Activated CD4-positive, alpha-beta T cell treated with anti-CD3 and anti-CD28 coated beads, Interleukin-2, Interleukin-4, amounts not matched to agents 100 ng/mL and 50 ng/mL, durations not matched to agents 16 hours and 8 hours (primary cell): ENCODE results near the gene LPAR3.

ENCODE experiments used
- DNase-seq: peaks from one replicate; pipeline ENCODE4 v3.0.0-alpha.2; 2020; ENCODE audit warnings: low spot score

Gene LPAR3

DNA sequence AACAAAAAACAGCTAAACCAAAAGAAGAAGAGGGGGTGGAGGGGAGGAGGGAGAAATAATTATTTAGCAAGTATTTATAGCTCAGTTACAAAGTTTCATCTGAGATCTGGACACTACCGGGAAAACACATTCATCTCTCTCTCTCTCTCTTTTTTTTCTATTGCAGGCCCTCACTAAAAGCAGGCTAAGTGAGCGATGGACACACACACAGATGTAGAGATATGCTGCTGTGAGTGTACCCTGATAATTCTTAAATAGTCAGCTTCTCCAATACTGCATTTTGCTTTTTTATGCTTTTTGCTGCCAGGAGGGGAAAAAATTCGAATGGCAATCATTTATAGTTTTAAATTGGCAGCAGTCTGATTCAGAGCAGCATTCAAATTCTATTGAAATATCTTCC lies 65.0 kb downstream of the LPAR3 start:
- DNase-seq: no peak

DNA sequence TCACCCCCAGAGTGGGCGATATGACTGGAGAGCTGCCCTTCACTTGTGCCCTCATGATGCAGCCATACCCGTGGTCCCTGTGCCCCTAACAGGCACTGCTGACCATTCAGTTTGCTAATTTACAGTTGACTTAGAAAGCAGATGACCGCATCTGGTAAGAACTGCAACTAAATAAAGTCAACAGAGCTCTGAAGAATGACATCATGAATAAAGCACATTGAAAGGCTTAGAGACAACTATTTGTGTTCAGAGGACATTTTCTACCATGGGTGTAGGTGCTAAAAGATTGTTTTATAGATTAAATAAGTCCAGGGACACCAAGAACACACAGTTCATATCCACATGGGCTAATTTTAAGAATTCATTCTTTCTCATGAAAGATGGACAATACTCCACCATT lies 65.5 kb downstream of the LPAR3 start:
- DNase-seq: no peak

DNA sequence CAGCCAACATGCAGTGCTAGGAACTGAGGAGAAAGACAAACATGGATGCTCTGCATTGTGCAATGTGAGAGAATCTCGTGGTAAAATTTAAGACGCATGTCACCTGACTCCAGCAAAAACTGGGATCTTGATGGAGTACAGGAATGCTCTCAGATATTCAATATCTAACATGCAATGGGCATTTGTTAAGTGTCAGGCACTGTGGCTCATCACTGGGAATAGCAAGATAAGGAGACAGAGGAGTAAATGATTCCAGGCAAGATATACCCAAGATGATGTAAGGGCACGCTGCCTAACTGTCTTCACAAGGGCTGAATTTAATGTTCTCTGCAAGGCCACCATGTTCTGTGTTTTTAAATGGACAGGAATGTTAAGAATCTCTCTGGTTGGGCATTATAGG lies 67.8 kb downstream of the LPAR3 start:
- no peak for DNase-seq

- no peak for DNase-seq
These were observed 69.0 kb downstream of the LPAR3 start for GRCh38 chr1:84823991-84824390.

DNA sequence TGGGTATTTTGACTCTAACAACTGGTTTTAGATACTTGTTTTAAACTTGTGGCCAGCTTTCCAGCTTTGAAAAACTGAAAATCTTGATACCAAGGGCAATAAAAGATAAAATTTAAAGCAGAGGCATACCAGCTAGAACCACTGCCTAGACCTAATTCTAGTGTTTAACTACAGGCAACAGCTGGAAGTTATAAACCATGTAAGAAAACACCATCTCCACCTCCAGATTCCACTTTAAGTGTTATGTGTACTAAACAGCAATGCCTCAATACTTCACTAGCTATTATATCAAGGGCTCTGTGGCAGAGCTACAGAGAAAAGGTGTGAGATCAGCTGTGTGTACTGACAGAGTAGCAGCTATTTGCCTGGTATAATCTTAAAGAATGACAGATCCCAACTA lies 69.5 kb downstream of the LPAR3 start:
- no peak for DNase-seq

DNA sequence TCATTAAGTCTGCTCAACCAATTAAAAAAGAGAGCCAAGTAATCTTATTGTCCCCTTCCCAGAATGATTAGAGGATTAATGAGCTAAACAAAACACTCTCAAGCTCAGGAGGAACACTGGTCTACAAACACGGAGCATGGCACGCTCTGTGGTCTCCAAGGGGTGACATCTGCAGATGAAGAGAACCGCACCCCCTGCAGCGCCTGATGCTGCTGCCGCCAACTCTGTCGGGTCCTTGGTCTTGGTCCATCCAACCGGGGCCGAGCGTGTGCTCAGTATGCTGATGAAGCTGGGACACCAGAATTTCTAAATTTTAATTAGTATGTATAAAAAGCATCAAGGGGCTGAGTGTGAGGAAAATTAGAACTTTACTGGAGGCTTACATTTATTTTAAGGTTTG lies 82.7 kb downstream of the LPAR3 start:
- DNase-seq: no peak

DNA sequence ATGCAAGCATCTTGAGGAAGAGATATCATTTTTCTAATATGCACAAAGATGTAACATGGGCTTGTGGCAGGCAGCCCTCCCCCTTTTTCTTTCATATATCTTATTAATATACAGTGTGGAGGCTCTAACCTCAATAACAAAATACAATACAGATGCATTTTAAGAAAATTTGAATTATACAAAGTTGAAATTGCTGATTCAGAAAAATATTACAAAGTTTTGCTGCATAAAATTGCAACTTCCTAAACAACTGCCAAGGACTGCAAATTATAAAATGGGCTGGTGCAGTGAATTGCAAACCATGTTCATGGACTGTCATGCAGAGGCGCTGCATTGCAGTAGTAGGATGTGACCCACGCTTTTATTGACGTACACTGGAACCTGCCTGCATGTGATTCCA lies 84.0 kb downstream of the LPAR3 start:
- no peak for DNase-seq

GRCh38 chr1:84803604-84804003 lies 89.4 kb downstream of the LPAR3 start:
- no peak for DNase-seq

GRCh38 chr1:84802567-84803232 lies 90.3 kb downstream of the LPAR3 start:
- DNase-seq: no peak

GRCh38 chr1:84800090-84801073 lies 92.6 kb downstream of the LPAR3 start:
- no peak for DNase-seq

- DNase-seq: no peak
These were observed 95.4 kb downstream of the LPAR3 start for GRCh38 chr1:84797603-84798002.

- no peak for DNase-seq
These were observed 96.9 kb downstream of the LPAR3 start for GRCh38 chr1:84795966-84796600.

GRCh38 chr1:84795213-84795612 lies 97.8 kb downstream of the LPAR3 start:
- no peak for DNase-seq

DNA sequence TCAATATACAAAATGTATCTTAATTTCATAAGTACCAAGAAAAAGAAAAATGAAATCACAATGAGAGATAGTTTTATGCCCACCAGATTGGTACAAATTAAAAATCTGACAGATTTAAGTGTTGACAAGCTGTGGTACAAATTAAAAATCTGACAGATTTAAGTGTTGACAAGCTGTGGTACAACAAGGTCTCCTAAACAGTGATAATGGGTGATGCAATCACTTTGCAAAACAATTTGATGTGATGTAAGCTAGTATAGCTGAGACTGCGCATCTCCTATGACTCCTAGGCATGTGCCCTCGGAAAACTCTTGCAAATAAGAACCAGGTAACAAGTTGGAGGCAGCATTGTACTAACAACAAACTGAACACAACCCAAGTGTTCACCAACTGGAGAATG lies 100.6 kb downstream of the LPAR3 start:
- DNase-seq: no peak

- no peak for DNase-seq
These were observed 104.0 kb downstream of the LPAR3 start for GRCh38 chr1:84789014-84789413.

DNA sequence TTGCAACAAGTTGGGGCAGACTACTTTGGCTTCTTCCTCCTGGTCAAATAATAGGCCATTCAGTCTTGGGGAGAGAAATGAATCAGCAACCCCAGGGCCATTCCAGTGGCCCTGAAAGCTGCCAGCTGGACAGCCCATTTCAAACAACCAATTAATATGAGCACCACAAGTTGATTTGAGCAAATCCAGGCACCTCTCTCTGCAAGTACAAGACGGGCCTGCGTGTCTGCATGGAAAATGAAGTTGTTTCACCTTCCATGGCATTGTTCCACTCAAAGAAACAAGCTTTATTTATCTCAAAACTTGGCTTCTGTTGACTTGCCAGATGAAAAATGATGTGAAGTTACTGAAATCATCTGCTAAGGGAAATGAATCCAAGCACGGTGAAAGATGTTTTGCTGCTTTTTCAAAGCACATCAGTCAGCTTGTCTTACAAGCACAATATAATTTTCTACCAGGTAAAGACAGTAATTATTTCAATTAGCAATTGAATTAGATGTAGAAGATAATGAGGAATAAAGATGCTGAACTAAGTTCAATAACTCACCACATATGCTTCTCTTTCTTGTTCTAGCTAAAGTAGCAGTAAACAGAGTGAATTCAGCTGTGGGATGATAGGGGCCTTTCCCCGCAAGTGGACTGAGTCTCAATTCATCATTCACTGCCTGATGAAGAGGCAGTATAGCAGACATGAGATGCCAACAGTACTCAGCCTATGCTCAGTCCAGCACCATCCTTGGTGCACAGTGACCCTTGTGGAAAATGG lies 107.6 kb downstream of the LPAR3 start:
- no peak for DNase-seq

GRCh38 chr1:84782881-84783280 lies 110.1 kb downstream of the LPAR3 start:
- DNase-seq: no peak

DNA sequence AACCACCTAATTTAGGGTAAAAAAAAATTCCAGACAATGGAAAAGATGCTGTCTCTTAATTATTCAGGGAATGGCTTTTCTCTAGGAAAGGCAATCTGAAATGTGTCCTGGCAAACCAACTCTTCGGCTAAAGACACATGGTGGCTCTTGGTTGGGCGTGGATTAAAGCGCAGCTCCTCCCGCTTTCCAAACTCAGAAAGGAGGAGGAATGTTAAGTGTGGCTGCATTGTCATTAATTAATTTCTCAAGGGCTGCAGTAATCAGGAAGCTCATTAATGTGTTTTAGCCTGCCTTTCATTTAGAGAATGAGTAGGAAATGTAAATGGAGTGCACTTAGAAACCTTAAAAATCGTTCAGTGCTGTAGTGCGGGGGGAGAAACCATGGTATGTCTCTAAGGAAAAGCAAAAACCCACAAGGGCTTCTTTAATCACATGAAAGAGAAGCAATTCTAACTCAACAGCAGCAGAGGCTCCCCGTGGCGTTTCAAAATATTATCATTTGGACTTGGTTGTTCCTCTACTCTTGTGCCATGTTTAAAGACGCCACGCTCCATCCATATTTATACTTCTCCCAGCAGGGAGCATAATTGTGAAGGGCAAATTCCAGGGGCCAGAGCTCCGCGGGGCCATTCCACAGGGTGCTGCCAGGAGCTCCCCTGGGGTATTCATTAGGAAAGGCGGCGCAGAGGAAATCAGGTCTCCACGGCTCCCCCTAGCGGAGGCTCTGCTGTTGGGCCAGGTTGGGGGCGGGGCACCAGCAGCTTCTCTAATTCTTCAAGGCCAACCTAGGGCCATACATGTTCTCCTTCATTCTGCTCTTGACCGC lies 110.8 kb downstream of the LPAR3 start:
- DNase-seq: peak; percentile 64

DNA sequence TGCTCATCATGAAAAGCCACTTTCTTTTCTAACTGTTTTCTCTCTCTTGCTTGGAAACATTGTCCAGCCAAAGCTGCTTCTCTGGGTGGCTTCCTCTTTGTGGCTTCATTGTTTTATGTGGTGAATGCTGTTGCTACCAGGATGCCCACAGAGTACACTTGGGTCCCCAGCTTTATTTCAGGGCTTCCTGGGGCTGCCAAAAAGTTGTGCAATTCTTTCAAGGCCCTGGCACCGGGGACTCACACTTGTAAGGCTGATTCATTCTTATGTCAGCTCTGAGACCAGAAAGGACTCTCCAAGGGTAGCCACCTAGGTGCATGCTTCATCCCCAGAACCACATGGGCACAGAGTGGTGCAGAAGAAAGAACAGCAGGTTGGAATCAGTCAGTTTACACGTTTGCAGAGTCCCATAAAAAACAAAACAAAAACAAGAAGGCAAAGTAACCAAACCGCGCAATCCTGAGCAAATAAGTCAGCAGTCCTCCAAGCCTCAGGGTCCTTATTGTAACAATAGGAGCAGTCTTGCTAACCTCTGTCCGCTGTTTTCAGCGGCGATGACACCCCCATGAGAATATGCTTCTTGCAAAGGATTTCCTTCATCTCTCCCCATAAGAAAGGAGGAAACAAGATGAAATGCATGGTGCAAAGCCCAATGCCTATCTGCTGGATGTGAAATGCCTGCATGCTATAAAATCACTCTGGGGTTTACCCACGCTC lies 112.8 kb downstream of the LPAR3 start:
- DNase-seq: peak; percentile 21

DNA sequence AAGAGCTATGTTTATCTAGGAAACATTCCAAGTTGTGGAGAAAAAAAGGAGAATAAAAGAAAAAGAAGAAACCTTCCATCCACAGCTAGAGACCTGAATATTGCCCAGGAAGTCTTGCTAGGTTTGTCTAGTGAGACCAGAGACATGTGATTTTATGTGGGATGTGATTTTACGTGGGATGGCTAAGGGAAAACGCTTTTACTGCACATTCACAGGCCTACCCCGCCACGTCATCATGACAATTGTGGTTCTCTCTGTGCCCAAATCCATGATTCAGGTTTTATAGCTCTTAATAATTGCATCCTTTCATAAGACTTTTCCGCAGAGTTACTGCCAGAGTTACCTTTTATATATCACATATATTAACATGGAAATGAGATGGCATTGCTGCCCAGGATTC lies 116.4 kb downstream of the LPAR3 start:
- DNase-seq: no peak

GRCh38 chr1:84775535-84775920 lies 117.5 kb downstream of the LPAR3 start:
- no peak for DNase-seq
